PC-9 (cell line): ENCODE data around the gene GMCL2. TPM values are rescaled to one million over a fixed set of nuclear protein-coding genes. Genes with fewer than 3 reads are reported as not detected.

Source experiments
- BruUV-seq: library from RNA; stranded (reverse); fragments of 400-500 nt; replicated peaks from 2 replicates; lab custom pipeline; 2021; lab: Mats Ljungman, UMichigan
- CTCF ChIA-PET: fragments of 300-600 bp; sonication (Branson Sonifier 250); formaldehyde crosslinking; loops from one replicate; lab custom pipeline; 2022; ENCODE audit warnings: antibody characterized with exemption; lab: Charles Lee
- POLR2A ChIA-PET: fragments of 300-600 bp; sonication (Branson Sonifier 250); formaldehyde crosslinking; loops from one replicate; lab custom pipeline; 2022; ENCODE audit warnings: antibody characterized with exemption; ENCODE audit not compliant: unreplicated experiment; lab: Charles Lee
- DNase-seq, 2 experiments: peaks; one replicate each; pipeline versions ENCODE4 v3.0.0 to v3.0.0-alpha.2; 2015 to 2022; ENCODE audit warnings: mixed read lengths in 1 of 2
- H2AFZ ChIP-seq: fragments of 200-600 bp; sonication (generic); 2 replicates; pipeline ENCODE4 v1.8.1; 2017; ENCODE audit warnings: antibody characterized with exemption
- H3F3A ChIP-seq: fragments of 200-600 bp; sonication (generic); 2 replicates; pipeline ENCODE4 v1.8.1; 2017; ENCODE audit warnings: antibody characterized with exemption, mild to moderate bottlenecking, low read depth; ENCODE audit not compliant: insufficient read depth
- H3K27ac ChIP-seq: fragments of 200-600 bp; sonication (generic); 2 replicates; pipeline ENCODE4 v1.6.1; 2016; ENCODE audit warnings: mixed run types
- H3K27me3 ChIP-seq: fragments of 200-600 bp; sonication (generic); 2 replicates; pipeline ENCODE4 v1.6.1; 2016; ENCODE audit warnings: low read depth, mixed run types; ENCODE audit not compliant: insufficient read depth
- H3K36me3 ChIP-seq: fragments of 200-600 bp; sonication (generic); 2 replicates; pipeline ENCODE4 v1.6.1; 2016; ENCODE audit warnings: low read depth, mixed run types
- H3K4me1 ChIP-seq: fragments of 200-600 bp; sonication (generic); replicated peaks from 2 replicates; pipeline ENCODE4 v1.6.1; 2016; ENCODE audit warnings: mixed run types; ENCODE audit not compliant: insufficient read depth
- H3K4me2 ChIP-seq: fragments of 200-600 bp; sonication (generic); 2 replicates; pipeline ENCODE4 v1.6.1; 2017; ENCODE audit warnings: mixed run types
- H3K4me3 ChIP-seq: fragments of 200-600 bp; sonication (generic); 2 replicates; pipeline ENCODE4 v1.6.1; 2016; ENCODE audit warnings: mixed run types
- H3K79me2 ChIP-seq: fragments of 200-600 bp; sonication (generic); 2 replicates; pipeline ENCODE4 v1.6.1; 2017; ENCODE audit warnings: low read depth, mixed run types
- H3K9me2 ChIP-seq: fragments of 200-600 bp; sonication (generic); 2 replicates; pipeline ENCODE4 v1.8.1; 2017; ENCODE audit warnings: mild to moderate bottlenecking; ENCODE audit not compliant: insufficient read depth
- H3K9me3 ChIP-seq: fragments of 200-600 bp; sonication (generic); 2 replicates; pipeline ENCODE4 v1.8.1; 2016; ENCODE audit warnings: low read depth; ENCODE audit not compliant: insufficient read depth
- H4K20me1 ChIP-seq: fragments of 200-600 bp; sonication (generic); 2 replicates; pipeline ENCODE4 v1.8.1; 2017; ENCODE audit not compliant: insufficient read depth
- EZH2 ChIP-seq: fragments of 200-600 bp; sonication (generic); IDR thresholded peaks from 2 replicates; pipeline ENCODE4 v1.8.0; 2017; ENCODE audit warnings: antibody characterized with exemption, low read depth
- intact Hi-C: fragments of 100-400 bp; cut with micrococcal nuclease; formaldehyde crosslinking; loops from one replicate; pipeline ENCODE4 v1.10.0; 2022; ENCODE audit not compliant: unreplicated experiment
- total RNA-seq: library from RNA; stranded (reverse); gene quantifications from 2 replicates; pipeline ENCODE4 v1.2.3, GENCODE V29; 2021
- TF ChIP-seq, protein P1 (sequence below): fragments of 200-600 bp; sonication (generic); conservative IDR thresholded peaks from 2 replicates; pipeline ENCODE4 v1.6.1; 2017; ENCODE audit warnings: mixed run types, antibody characterized with exemption, mild to moderate bottlenecking, moderate library complexity

Gene GMCL2
- total RNA-seq, 1 experiment from 2014 or later, result not detected

DNA sequence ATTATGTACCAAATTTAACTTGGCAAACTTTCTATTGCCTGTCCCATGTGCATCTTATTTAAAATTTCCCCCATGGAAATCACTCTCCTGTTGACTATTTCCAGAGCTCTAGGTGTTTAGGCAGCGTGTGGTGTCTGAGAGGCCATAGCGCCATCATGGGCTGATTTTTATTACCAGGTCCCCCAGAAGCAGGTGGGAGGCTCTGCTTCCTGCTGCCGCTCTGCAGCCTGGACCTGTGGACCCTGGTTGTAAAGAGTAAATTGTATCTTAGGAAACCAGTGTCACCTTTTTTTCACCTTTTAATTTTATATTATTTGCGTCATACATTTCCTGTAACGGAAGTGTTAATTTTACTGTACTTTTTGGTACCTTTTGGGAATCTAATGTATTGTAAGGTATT, 23.5 kb upstream of the GMCL2 start:
- peak in 1 of 2 experiments; percentile 26 for DNase-seq
- no peak overlapping the region for H3K4me3 ChIP-seq
- ChIA-PET POLR2A (no interaction called here), CTCF (no interaction called here)
- H3K9me3 ChIP-seq, result no peaks in the 10 kb centered on the region
- no TSS peak for BruUV-seq
- peaks cover 42% of the 10 kb centered on the region for H3K79me2 ChIP-seq
- TF ChIP-seq, protein P1, sequence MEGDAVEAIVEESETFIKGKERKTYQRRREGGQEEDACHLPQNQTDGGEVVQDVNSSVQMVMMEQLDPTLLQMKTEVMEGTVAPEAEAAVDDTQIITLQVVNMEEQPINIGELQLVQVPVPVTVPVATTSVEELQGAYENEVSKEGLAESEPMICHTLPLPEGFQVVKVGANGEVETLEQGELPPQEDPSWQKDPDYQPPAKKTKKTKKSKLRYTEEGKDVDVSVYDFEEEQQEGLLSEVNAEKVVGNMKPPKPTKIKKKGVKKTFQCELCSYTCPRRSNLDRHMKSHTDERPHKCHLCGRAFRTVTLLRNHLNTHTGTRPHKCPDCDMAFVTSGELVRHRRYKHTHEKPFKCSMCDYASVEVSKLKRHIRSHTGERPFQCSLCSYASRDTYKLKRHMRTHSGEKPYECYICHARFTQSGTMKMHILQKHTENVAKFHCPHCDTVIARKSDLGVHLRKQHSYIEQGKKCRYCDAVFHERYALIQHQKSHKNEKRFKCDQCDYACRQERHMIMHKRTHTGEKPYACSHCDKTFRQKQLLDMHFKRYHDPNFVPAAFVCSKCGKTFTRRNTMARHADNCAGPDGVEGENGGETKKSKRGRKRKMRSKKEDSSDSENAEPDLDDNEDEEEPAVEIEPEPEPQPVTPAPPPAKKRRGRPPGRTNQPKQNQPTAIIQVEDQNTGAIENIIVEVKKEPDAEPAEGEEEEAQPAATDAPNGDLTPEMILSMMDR, result no peak
- TF ChIP-seq EZH2, result no peak
- H3F3A ChIP-seq, result peaks cover 88% of the 10 kb centered on the region
- H3K27me3 ChIP-seq, result no peaks in the 10 kb centered on the region
- H3K9me2 ChIP-seq, result no peaks in the 10 kb centered on the region
- peaks cover 22% of the 10 kb centered on the region for H3K4me1 ChIP-seq
- no peak overlapping the region for H2AFZ ChIP-seq
- no peak overlapping the region for H3K4me2 ChIP-seq
- H4K20me1 ChIP-seq, result peaks cover 86% of the 10 kb centered on the region
- H3K27ac ChIP-seq, result no peak overlapping the region
- H3K36me3 ChIP-seq, result peaks cover 50% of the 10 kb centered on the region
- intact Hi-C loops, result no loop called here

DNA sequence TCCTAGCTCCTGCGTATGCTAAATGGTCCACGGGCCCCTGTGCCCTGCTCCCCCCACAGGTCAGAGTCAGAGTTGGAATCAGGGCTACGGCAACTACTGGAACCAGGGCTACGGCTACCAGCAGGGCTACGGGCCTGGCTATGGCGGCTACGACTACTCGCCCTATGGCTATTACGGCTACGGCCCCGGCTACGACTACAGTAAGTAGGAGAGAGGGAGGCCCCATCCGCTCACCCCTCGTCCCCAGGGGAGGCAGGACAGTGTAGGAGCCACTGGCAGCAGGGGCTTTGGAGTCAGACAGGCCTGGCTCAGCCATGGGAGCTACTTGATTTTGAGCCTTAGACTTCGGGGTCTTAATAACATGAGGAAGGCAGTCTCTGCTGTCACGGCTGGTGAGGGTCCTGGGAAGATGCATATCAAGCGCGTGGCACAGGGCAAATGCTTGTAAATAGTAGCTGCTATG, 22.9 kb upstream of the GMCL2 start:
- peaks cover 22% of the 10 kb centered on the region for H3K4me1 ChIP-seq
- no peaks in the 10 kb centered on the region for H3K9me3 ChIP-seq
- DNase-seq, result no peak
- H3K9me2 ChIP-seq, result no peaks in the 10 kb centered on the region
- no peak for TF ChIP-seq EZH2
- TF ChIP-seq, protein P1, result no peak
- intact Hi-C loops, result no loop called here
- H4K20me1 ChIP-seq, result peaks cover 87% of the 10 kb centered on the region
- no peak overlapping the region for H2AFZ ChIP-seq
- no peak overlapping the region for H3K27ac ChIP-seq
- CTCF ChIA-PET, result interaction anchor here (0.5 kb wide), 2 partner anchors 215 to 631 kb away, joined by 4 read pairs; no protein-coding TSS in a partner anchor
- H3K4me2 ChIP-seq, result no peak overlapping the region
- no TSS peak for BruUV-seq
- H3K4me3 ChIP-seq, result no peak overlapping the region
- POLR2A ChIA-PET, result interaction anchor here (0.8 kb wide), 1 partner anchor 1585 kb away, joined by 6 read pairs; no protein-coding TSS in a partner anchor
- H3K27me3 ChIP-seq, result no peaks in the 10 kb centered on the region
- H3F3A ChIP-seq, result peaks cover 91% of the 10 kb centered on the region
- peaks cover 47% of the 10 kb centered on the region for H3K79me2 ChIP-seq
- H3K36me3 ChIP-seq, result peaks cover 53% of the 10 kb centered on the region

DNA sequence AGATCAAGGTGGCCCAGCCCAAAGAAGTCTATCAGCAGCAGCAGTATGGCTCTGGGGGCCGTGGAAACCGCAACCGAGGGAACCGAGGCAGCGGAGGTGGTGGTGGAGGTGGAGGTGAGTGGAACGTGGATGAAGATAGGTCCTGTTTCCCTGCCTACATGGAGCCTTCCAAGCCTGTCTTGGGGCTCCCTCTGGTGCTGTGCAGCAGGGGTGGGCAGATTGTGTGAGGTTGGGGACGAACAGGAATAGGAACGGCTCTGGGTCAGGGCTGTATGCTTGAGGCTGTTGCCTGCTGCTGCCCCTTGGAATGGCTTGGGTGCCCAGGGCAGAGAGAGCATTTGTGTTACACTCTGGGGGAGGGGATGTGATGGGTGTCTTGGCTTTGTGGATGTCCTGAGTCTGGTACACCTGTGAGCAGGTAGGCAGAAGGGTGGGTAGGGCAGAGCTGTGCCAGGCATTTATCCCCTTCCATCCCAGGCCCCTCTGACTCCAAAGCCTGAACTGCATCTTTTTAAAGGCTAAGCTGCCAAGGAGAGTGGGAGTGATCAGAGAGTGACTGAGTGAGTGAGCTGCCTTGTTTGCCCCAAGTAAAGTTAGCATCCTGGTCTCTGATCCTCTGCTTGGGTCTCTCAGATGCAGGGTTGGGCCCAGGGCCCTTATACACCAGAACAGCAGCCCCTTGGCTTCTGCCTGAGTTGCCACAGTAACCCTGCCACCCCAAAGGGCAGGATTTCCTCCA, 22.3 kb upstream of the GMCL2 start:
- Histone ChIP-seq H2AFZ (no peak overlapping the region), H3K9me3 (no peaks in the 10 kb centered on the region), H3F3A (peaks cover 88% of the 10 kb centered on the region), H3K27me3 (no peaks in the 10 kb centered on the region), H3K79me2 (peaks cover 53% of the 10 kb centered on the region), H3K36me3 (peaks cover 53% of the 10 kb centered on the region), H3K4me3 (no peak overlapping the region), H3K9me2 (no peaks in the 10 kb centered on the region), H3K27ac (no peak overlapping the region), H3K4me2 (no peak overlapping the region), H3K4me1 (peaks cover 22% of the 10 kb centered on the region), H4K20me1 (peaks cover 84% of the 10 kb centered on the region)
- no peak for DNase-seq
- no peak for TF ChIP-seq EZH2
- TF ChIP-seq, protein P1, result no peak
- ChIA-PET POLR2A (interaction anchor here (0.8 kb wide), 1 partner anchor 1585 kb away, joined by 6 read pairs; no protein-coding TSS in a partner anchor), CTCF (interaction anchor here (0.5 kb wide), 2 partner anchors 214 to 631 kb away, joined by 4 read pairs; no protein-coding TSS in a partner anchor)
- intact Hi-C loops, result no loop called here
- no TSS peak for BruUV-seq
